Measurements from ENCODE around the gene SSX2B.
"Not testable (repeated sequence)": the region's sequence is repeated elsewhere in the genome, so short reads cannot be mapped to it uniquely, and the experiment has no call there.

SSX2B gene, protein sequence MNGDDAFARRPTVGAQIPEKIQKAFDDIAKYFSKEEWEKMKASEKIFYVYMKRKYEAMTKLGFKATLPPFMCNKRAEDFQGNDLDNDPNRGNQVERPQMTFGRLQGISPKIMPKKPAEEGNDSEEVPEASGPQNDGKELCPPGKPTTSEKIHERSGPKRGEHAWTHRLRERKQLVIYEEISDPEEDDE

GRCh38 chrX:52750952-52751351, at the start of gene SSX2B:
SSX2B (plus strand) TSS chrX:52751252; CDS start chrX:52752681, 1,429 bp downstream.
- not testable (repeated sequence) for DNase-seq

- DNase-seq = not testable (repeated sequence)
Measured at GRCh38 chrX:52707078-52707477, 44.0 kb upstream of the SSX2B start, which contains the start of gene SSX2. SSX2 (minus strand) TSS chrX:52707178; CDS start chrX:52705749, 1,429 bp downstream.

DNA sequence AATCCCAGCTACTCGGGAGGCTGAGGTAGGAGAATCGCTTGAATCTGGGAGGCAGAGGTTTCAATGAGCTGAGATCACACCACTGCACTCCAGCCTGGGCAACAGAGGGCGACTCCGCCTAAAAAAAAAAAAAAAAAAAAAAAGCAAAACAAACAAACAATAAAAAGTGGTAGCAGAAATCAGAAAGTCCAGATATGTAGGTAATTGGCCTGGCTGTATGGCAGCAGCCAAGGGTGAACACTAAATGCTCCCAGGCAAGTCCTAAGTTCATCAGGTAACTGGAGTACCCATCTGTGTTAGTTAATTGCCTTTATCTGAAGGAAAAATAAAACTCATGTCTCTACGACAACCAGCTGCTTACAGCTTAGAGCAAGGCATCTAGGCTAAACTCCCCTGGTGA, 14.9 kb downstream of the SSX2B start:
- DNase-seq = not testable (repeated sequence)

DNA sequence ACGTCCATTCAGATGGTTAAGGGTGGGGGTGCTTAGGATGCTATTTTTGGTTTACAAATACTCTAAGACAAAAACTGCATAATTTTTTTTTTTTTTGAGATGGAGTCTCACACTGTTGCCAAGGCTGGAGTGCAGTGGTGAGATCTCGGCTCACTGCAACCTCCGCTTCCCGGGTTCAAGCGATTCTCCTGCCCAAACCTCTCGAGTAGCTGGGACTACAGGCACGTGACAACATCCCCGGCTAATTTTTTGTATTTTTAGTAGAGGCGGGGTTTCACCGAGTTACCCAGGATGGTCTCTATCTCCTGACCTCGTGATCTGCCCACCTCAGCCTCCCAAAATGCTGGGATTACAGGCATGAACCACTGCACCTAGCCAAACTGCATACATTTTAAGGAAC, 22.5 kb downstream of the SSX2B start:
- DNase-seq = not testable (repeated sequence)

GRCh38 chrX:52797327-52797726, 46.3 kb downstream of the SSX2B start, which contains the start of gene SPANXN5:
SPANXN5 (minus strand) TSS chrX:52797427; CDS start chrX:52797348, 79 bp downstream.
- not testable (repeated sequence) for DNase-seq

- DNase-seq = not testable (repeated sequence)
Measured at GRCh38 chrX:52804876-52805275, 53.8 kb downstream of the SSX2B start.
